GM19239 (cell line): ENCODE results near the gene ANKRD11.

Experiments
- DNase-seq: peaks from one replicate; pipeline ENCODE4 v3.0.0; 2011; ENCODE audit warnings: low spot score; ENCODE audit not compliant: insufficient read length
- FAIRE-seq: peaks from 2 replicates; lab custom pipeline; 2011; peaks lifted over from hg19 to GRCh38; lab: Jason Lieb, UNC

The ANKRD11 gene

GRCh38 chr16:89410794-89411309 is 79.5 kb downstream of the ANKRD11 start:
- DNase-seq (no peak), FAIRE-seq (no peak)

DNA sequence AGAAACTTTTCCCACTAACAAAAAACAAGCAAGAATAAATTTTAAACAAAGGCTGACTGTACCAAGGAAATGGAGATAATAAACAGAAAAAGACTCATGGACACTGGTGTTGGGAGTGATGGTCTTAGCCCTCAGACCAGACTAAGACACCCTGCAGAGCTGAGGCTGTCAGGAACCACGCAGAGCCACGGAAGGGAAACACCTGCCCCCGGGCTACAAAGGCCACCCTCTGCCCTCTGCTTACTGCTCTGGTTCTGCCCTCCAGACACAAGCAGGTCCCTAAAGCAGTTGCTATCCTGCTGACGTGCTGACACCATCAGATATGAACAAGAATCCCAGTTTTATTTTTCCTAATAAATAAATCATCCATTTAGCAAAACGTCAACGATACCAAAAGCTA is 80.0 kb downstream of the ANKRD11 start:
- DNase-seq (no peak), FAIRE-seq (no peak)

DNA sequence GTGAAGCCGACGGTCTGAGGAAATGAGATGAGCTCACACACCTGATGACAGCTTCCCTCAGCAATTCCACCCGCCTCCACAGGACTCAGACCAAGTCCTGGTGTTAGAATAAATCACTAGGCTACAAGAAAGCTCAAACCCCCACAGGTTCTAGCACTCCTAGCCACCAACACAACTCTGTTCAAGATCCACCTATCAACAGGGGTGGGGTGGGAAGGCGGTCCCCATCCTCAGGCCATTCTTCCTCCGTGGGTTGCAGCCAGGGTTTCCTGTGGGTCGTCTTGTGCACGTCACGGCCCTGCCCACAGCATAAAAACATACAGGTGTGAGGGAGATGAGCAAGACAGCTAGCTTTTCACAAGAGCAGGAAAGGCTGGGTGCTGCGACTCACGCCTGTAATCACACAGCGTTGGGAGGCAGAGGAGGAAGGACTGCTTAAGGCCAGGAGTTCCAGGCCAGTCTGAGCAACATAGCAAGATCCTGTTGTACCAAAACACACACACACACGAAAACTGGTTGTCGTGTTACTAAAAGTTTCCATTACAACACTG is 81.1 kb downstream of the ANKRD11 start:
- DNase-seq: no peak

GRCh38 chr16:89408315-89408714 is 82.0 kb downstream of the ANKRD11 start:
- FAIRE-seq (no peak), DNase-seq (no peak)

More for the DNA sequence above, 81.1 kb downstream of the ANKRD11 start:
- no peak for FAIRE-seq

DNA sequence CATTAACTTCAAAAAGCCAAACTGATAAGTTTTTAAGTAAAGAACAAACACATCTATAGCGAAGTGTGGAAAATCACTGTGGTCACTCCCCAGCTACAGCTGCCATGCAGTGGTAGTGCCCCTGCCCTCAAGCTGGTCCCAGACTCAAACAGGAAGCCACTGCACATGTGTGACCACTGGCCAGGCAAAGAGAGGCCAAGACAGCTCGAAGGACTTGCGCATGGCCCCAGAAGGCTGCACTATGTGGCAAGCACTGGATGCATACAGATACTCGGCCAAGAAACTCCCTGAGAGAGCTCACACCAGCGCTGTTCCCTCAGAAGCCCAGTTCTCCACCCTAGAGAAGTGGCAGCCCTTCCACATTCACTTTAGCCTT is 82.4 kb downstream of the ANKRD11 start:
- DNase-seq (no peak), FAIRE-seq (no peak)

GRCh38 chr16:89407282-89407924 is 83.0 kb downstream of the ANKRD11 start:
- no peak for DNase-seq
- no peak for FAIRE-seq

DNA sequence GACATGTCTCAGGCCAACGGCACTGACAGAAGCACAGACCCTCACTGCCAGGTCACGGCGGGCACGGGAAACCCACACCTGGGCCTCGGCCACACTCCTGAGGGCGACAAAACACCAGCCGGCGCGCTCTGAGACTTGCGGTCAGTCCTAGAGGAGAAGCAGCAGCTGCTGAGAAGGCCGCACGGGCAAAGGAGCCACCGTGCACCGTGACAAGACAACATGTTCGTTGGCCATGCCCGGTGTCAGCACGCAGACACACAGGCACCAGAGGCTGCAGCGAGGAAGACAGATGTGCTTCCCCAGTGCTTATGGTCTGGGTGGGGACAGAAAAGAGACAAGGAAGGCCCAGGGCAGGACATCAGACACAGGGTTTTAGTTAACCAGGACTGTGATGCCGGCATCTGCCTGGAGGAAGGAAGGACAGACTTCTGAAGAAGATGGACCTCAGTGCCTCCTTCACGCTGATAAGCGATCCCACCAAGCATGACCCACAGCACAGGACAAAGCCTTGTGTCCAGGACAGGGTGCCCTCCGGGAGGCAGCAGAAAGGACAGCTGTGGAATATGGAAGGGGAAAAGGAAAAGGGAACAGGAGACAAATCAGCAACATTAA is 84.0 kb downstream of the ANKRD11 start:
- no peak for DNase-seq
- no peak for FAIRE-seq

- DNase-seq (no peak), FAIRE-seq (no peak)
Measured at GRCh38 chr16:89404561-89404960, 85.8 kb downstream of the ANKRD11 start.

GRCh38 chr16:89402962-89403361 is 87.4 kb downstream of the ANKRD11 start:
- no peak for FAIRE-seq

DNA sequence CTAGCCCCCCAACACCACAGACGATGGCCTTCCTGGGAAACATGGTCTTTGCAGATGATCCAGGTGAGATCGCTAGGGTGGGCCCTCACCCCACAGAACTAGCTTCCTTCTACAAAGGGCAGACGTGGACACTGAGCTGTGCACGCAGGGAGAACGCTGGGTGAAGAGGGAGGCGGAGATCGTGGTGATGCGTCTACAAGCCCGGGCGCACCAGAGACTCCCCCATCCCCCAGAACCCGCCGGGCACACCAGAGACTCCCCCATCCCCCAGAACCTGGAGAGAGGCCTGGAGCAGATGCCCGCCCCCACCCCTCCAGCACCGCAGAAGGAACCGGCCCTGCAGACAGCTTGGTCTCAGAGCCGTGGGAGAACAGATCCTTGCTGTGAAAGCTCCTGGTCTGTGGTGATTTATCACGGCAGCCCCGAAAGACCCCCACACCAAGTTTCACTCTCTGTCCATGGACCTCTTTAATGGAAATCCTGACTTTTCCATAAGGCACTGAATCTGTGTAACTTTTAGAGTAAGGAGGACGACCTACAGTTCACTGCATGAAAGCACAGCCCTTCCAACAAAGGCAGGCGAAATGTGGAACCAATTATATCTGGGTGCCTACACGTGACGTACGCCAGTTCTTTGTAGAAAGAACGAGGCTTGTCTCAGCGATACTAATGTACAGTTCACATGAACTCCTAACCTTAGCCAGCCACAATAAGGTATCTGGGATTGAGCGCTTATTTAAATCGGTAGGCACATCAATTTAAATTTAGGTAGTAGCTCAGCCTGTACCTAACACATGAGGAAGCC is 88.5 kb downstream of the ANKRD11 start:
- DNase-seq (no peak), FAIRE-seq (no peak)

More at GRCh38 chr16:89402962-89403361, 87.4 kb downstream of the ANKRD11 start:
- DNase-seq: no peak

DNA sequence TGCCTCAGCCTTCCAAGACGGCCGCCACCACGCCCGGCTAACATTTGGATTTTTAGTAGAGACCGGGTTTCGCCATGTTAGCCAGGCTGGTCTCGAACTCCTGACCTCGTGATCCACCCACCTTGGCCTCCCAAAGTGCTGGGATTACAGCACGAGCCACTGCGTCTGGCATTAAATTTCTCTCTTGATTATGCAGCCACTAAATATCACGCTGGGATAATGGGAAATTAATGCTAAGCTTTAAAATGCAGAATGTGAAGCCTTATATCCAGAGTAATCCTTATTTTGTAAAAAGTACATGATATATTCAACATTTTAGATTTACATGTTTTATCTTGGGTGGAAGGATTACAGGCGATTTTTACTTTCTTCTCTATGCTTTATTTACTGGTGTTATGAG is 89.2 kb downstream of the ANKRD11 start:
- DNase-seq (no peak), FAIRE-seq (no peak)

GRCh38 chr16:89400740-89401139 is 89.6 kb downstream of the ANKRD11 start:
- FAIRE-seq (no peak), DNase-seq (no peak)

DNA sequence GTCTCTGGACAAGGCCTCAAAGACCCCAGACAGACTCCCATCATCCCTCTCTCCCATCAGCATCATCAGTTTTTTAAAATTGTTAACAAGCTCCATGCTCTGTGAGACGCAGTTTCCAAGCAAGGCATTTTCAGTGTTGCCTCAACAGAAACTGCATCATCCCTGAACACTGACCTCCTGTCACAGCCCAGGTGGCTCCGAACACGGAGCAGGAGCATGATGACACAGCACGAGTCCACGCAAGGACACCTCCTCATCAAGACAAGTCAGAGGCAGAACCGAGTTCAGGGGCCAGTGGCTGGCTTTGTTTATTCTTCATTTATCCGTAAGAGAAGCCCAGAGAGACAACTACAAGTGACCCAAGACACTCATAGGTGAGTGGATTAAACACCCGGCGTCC is 91.4 kb downstream of the ANKRD11 start:
- FAIRE-seq (no peak), DNase-seq (no peak)

DNA sequence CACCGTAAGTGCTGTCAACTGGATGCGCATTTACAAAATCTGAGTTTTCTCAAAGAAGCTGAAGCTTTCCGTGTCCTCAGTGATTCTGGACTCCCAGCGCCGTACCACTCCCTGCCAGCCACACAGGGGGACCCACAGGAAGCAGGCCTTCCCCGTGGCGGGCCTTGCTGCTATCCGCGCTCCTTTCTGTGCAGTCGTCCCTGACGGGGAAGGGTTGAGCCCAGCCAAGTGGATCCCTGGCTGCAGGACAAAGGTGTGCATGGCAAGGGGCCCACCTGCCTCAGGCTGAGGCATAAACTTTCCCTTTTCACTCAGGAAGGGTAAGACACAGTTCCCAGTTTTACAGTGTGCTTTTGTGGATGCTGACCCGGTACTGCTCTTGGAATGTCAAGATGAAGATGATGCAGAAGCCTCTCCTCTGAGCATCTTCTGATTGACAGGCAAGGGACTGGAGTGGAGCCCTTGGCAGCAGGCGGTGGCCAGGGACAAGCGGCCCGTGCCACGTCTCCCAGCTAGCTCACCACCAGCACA is 93.0 kb downstream of the ANKRD11 start:
- FAIRE-seq (no peak), DNase-seq (no peak)

DNA sequence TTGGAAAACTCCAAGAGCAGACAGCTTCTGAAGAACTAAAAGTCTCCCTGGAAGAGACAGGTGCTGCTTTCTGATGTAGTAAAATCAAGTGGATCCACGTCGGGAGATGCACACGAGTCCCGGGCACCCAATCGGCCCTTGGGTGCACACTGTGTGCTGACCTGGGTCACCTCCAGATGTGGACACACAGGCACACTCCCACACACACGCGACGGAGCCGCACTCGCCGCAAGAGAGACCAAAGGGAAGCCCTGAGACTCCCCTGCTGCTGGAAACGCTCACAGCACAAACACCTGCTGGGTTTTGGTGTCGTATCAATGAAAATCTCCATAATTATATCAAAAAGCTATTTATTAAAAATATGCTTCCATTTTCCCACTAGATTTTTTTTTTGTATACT is 94.2 kb downstream of the ANKRD11 start:
- DNase-seq (no peak), FAIRE-seq (no peak)

DNA sequence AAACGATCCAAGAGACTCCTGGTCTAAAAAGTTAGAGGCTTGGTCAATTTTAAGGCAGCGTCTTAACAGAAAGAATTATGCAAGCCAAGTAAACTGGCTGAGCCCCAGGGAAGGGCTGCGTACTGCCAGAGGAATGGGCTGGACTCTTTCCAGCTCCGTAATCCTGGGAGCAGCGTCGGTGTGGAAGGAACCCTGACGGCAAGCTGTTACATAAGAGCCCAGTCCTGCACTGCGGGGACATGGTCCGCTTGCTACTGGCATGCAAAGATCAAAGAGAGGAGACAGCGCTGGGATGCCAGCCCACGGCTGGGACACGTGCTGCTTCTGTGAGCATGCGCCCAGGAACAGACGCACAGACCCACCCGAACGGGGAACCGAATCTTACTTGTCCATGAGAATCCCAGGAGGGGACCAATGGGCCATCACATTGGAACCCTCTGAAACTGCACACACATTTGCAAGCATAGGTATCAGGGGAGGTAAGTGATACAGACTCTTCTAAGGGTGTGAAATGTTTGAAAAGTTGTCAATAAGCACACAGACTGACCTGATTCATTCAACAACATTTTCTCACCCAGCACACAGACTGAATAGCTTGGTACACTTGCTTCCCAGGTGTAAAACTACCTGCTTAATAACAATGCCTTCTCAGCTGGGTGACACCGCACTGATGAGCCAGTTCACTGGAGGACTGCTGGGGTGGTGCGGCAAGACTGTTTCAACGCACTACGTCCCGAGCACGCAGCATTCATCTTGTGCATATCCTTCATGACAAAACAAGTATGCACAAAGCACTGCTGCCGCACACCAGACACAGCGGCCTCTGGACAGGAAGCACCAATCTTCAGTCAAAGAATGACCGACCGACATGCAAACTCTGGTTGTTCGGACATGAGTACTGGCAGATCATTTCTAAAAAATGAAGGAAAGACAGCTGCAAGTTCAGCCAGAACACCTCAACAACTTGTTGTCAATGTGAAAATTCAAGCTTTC is 94.9 kb downstream of the ANKRD11 start:
- no peak for DNase-seq
- no peak for FAIRE-seq

GRCh38 chr16:89393738-89394406 is 96.5 kb downstream of the ANKRD11 start:
- DNase-seq (no peak), FAIRE-seq (no peak)

GRCh38 chr16:89392881-89393737 is 97.3 kb downstream of the ANKRD11 start:
- DNase-seq: no peak
- FAIRE-seq: no peak
